Measurements from ENCODE around the gene MMP2. TPM values are rescaled to one million over a fixed set of nuclear protein-coding genes. Genes with fewer than 3 reads are reported as not detected.

The MMP2 gene
- total and polyA plus RNA-seq, 2 experiments from 2014 or later: 128 to 196 TPM

- Histone ChIP-seq H3K9me2 (replicated peaks; ENCODE audit: insufficient read depth) (no peaks in the 10 kb centered on the region), H3K4me1 (ENCODE audit: insufficient read depth) (peaks cover 40% of the 10 kb centered on the region), H2AFZ (no peak overlapping the region), H3K9me3 (ENCODE audit: low read depth) (no peaks in the 10 kb centered on the region), H3K36me3 (replicated peaks; ENCODE audit: insufficient read depth, low read depth) (no peaks in the 10 kb centered on the region), H3K79me2 (no peaks in the 10 kb centered on the region), H3K4me2 (peak overlapping the region; percentile 27), H3K27ac (peak overlapping the region; percentile 70), H3K4me3 (no peak overlapping the region), H4K20me1 (ENCODE audit: insufficient read depth, poor library complexity, severe bottlenecking) (no peaks in the 10 kb centered on the region), H3K27me3 (no peaks in the 10 kb centered on the region)
- WGBS (ENCODE audit: low lambda C conversion rate, missing lambda C conversion rate): 46% methylated on average over 3 of the region's 3 CpGs
- peak; percentile 50 for DNase-seq (ENCODE audit: low spot score)
- TF ChIP-seq EZH2phosphoT487 (IDR thresholded peaks at IDR 0.05; ENCODE audit: low read depth, severe bottlenecking, unreplicated experiment): no peak
- TF ChIP-seq EZH2 (IDR thresholded peaks at IDR 0.05; ENCODE audit: borderline replicate concordance): no peak
- no peak for TF ChIP-seq CTCF (IDR thresholded peaks at IDR 0.05; ENCODE audit: poor library complexity)
Measured at GRCh38 chr16:55500530-55501011, 21.6 kb downstream of the MMP2 start.

- H4K20me1 ChIP-seq (ENCODE audit: insufficient read depth, poor library complexity, severe bottlenecking): no peaks in the 10 kb centered on the region
- no peaks in the 10 kb centered on the region for H3K9me3 ChIP-seq (ENCODE audit: low read depth)
- no peak overlapping the region for H3K4me2 ChIP-seq
- H3K4me3 ChIP-seq: no peak overlapping the region
- H3K9me2 ChIP-seq (replicated peaks; ENCODE audit: insufficient read depth): no peaks in the 10 kb centered on the region
- H3K27me3 ChIP-seq: no peaks in the 10 kb centered on the region
- no peak overlapping the region for H2AFZ ChIP-seq
- no peak for DNase-seq (ENCODE audit: low spot score)
- WGBS (ENCODE audit: low lambda C conversion rate, missing lambda C conversion rate): 87% methylated on average over 9 of the region's 9 CpGs
- no peaks in the 10 kb centered on the region for H3K79me2 ChIP-seq
- H3K4me1 ChIP-seq (ENCODE audit: insufficient read depth): peaks cover 36% of the 10 kb centered on the region
- H3K27ac ChIP-seq: peak overlapping the region; percentile 70
- TF ChIP-seq EZH2phosphoT487 (IDR thresholded peaks at IDR 0.05; ENCODE audit: low read depth, severe bottlenecking, unreplicated experiment): no peak
- no peak for TF ChIP-seq EZH2 (IDR thresholded peaks at IDR 0.05; ENCODE audit: borderline replicate concordance)
- peak; percentile 12 for TF ChIP-seq CTCF (IDR thresholded peaks at IDR 0.05; ENCODE audit: poor library complexity)
- H3K36me3 ChIP-seq (replicated peaks; ENCODE audit: insufficient read depth, low read depth): no peaks in the 10 kb centered on the region
Measured at GRCh38 chr16:55501549-55502322, 22.7 kb downstream of the MMP2 start.

GRCh38 chr16:55502801-55503366 lies 23.9 kb downstream of the MMP2 start:
- peak overlapping the region; percentile 20 for H3K4me2 ChIP-seq
- no peak overlapping the region for H2AFZ ChIP-seq
- DNase-seq (ENCODE audit: low spot score): peak; percentile 72
- no peaks in the 10 kb centered on the region for H3K9me3 ChIP-seq (ENCODE audit: low read depth)
- H3K27me3 ChIP-seq: no peaks in the 10 kb centered on the region
- H3K4me3 ChIP-seq: no peak overlapping the region
- H3K79me2 ChIP-seq: no peaks in the 10 kb centered on the region
- no peak for TF ChIP-seq EZH2 (IDR thresholded peaks at IDR 0.05; ENCODE audit: borderline replicate concordance)
- no peak for TF ChIP-seq EZH2phosphoT487 (IDR thresholded peaks at IDR 0.05; ENCODE audit: low read depth, severe bottlenecking, unreplicated experiment)
- no peak for TF ChIP-seq CTCF (IDR thresholded peaks at IDR 0.05; ENCODE audit: poor library complexity)
- H3K4me1 ChIP-seq (ENCODE audit: insufficient read depth): peaks cover 36% of the 10 kb centered on the region
- peak overlapping the region; percentile 51 for H3K27ac ChIP-seq
- H4K20me1 ChIP-seq (ENCODE audit: insufficient read depth, poor library complexity, severe bottlenecking): no peaks in the 10 kb centered on the region
- no peaks in the 10 kb centered on the region for H3K9me2 ChIP-seq (replicated peaks; ENCODE audit: insufficient read depth)
- H3K36me3 ChIP-seq (replicated peaks; ENCODE audit: insufficient read depth, low read depth): no peaks in the 10 kb centered on the region
- 62% methylated on average over 13 of the region's 13 CpGs for WGBS (ENCODE audit: low lambda C conversion rate, missing lambda C conversion rate)
